HCT116 (cell line): ENCODE data around the gene SLC12A7. TPM values are rescaled to one million over a fixed set of nuclear protein-coding genes. Genes with fewer than 3 reads are reported as not detected.

Experiments used
- ATAC-seq: fragments of 200-7000 bp; cut with Tn5 transposase; 2 replicates; pipeline ENCODE4 v1.9.1; 2020; ENCODE audit warnings: mild to moderate bottlenecking, moderate library complexity
- BruUV-seq: library from RNA; stranded (reverse); fragments of 400-500 nt; replicated peaks from 2 replicates; lab custom pipeline; 2021; lab: Mats Ljungman, UMichigan
- CTCF ChIA-PET: fragments of 300-600 bp; sonication (Branson Sonifier 250); formaldehyde crosslinking; loops from one replicate; lab custom pipeline; 2021; ENCODE audit warnings: antibody characterized with exemption; lab: Charles Lee
- POLR2A ChIA-PET: fragments of 300-600, 350-600 bp; sonication (Branson Sonifier 250); formaldehyde crosslinking; loops from one replicate; lab custom pipeline; 2021; ENCODE audit warnings: antibody characterized with exemption; lab: Charles Lee
- RAD21 ChIA-PET, 2 experiments: fragments of 300-600 bp; sonication (Branson Sonifier 250); formaldehyde crosslinking; loops; one replicate each; lab custom pipeline; 2023; ENCODE audit warnings: low total read pairs in 2 of 2; ENCODE audit not compliant: uncharacterized antibody in 2 of 2, unreplicated experiment in 2 of 2, low non-redundant PET in 1 of 2; lab: Charles Lee
- DNase-seq: peaks from one replicate; pipeline ENCODE4 v3.0.0-alpha.2; 2010; ENCODE audit warnings: low read depth, low spot score
- H2AFZ ChIP-seq: fragments of 200-600 bp; shearing (Covaris generic), sonication (generic); 2 replicates; pipeline ENCODE4 v1.6.1; 2017; ENCODE audit warnings: low read depth, mixed run types, mixed read lengths, antibody characterized with exemption, low read length; ENCODE audit not compliant: poor library complexity, severe bottlenecking
- H3K27ac ChIP-seq: 2 replicates; pipeline ENCODE4 v1.5.1; 2012; ENCODE audit warnings: low read depth, low read length
- H3K27me3 ChIP-seq: fragments of 200-600 bp; sonication (generic); 2 replicates; pipeline ENCODE4 v1.6.1; 2016; ENCODE audit warnings: mixed run types, low read length, mixed read lengths; ENCODE audit not compliant: insufficient read depth
- H3K36me3 ChIP-seq, 2 experiments: fragments of 200-500 bp in 1 of 2; fragments of 200-600 bp in 1 of 2; sonication (Bioruptor generic) in 1 of 2; sonication (generic) in 1 of 2; 2 replicates each; pipeline versions ENCODE4 v1.5.1 to v1.6.1; 2014 to 2016; ENCODE audit warnings: low read length in 2 of 2, inconsistent platforms in 1 of 2, mixed read lengths in 1 of 2, mixed run types in 1 of 2; ENCODE audit not compliant: insufficient read depth in 2 of 2, control insufficient read depth in 1 of 2
- H3K4me1 ChIP-seq, 2 experiments: fragments of 200-600 bp in 1 of 2; sonication (generic) in 1 of 2; 2 replicates each; pipeline versions ENCODE4 v1.5.1 to v1.6.1; 2012 to 2017; ENCODE audit warnings: low read length in 2 of 2, inconsistent platforms in 1 of 2, mild to moderate bottlenecking in 1 of 2, mixed read lengths in 1 of 2, mixed run types in 1 of 2, moderate library complexity in 1 of 2; ENCODE audit not compliant: insufficient read depth in 2 of 2, control insufficient read depth in 1 of 2
- H3K4me2 ChIP-seq: fragments of 200-600 bp; sonication (generic); 2 replicates; pipeline ENCODE4 v1.6.1; 2017; ENCODE audit warnings: mixed run types, low read length, mixed read lengths
- H3K4me3 ChIP-seq, 2 experiments: fragments of 200-600 bp in 1 of 2; sonication (generic) in 1 of 2; replicated peaks in 1 of 2; 2 replicates each; pipeline ENCODE4 v1.5.1; 2011 to 2016; ENCODE audit warnings: low read length in 2 of 2, control low read depth in 1 of 2, low read depth in 1 of 2, mild to moderate bottlenecking in 1 of 2, mixed read lengths in 1 of 2, mixed run types in 1 of 2
- H3K79me2 ChIP-seq: fragments of 200-600 bp; sonication (generic); 2 replicates; pipeline ENCODE4 v1.6.1; 2017; ENCODE audit warnings: mild to moderate bottlenecking, mixed run types, low read length, moderate library complexity, mixed read lengths; ENCODE audit not compliant: insufficient read depth
- H3K9ac ChIP-seq: fragments of 200-600 bp; sonication (generic); 2 replicates; pipeline ENCODE4 v1.6.1; 2016; ENCODE audit warnings: low read length, mixed read lengths
- H3K9me2 ChIP-seq: fragments of 200-600 bp; sonication (generic), shearing (Covaris generic); 2 replicates; pipeline ENCODE4 v1.6.1; 2017; ENCODE audit warnings: mixed run types, mild to moderate bottlenecking, moderate library complexity; ENCODE audit not compliant: insufficient read depth
- H3K9me3 ChIP-seq, 2 experiments: fragments of 200-500 bp in 1 of 2; fragments of 200-600 bp in 1 of 2; sonication (Bioruptor generic) in 1 of 2; sonication (generic) in 1 of 2; 2 replicates each; pipeline ENCODE4 v1.6.1; 2014 to 2017; ENCODE audit warnings: low read length in 2 of 2, mixed read lengths in 2 of 2, inconsistent platforms in 1 of 2, low read depth in 1 of 2, mild to moderate bottlenecking in 1 of 2, mixed run types in 1 of 2, moderate library complexity in 1 of 2; ENCODE audit not compliant: control insufficient read depth in 1 of 2, insufficient read depth in 1 of 2
- H4K20me1 ChIP-seq: fragments of 200-600 bp; sonication (generic), shearing (Covaris generic); 2 replicates; pipeline ENCODE4 v1.6.1; 2017; ENCODE audit warnings: mixed run types, mild to moderate bottlenecking, moderate library complexity; ENCODE audit not compliant: insufficient read depth
- CBX3 ChIP-seq: IDR thresholded peaks from 2 replicates; pipeline ENCODE4 v1.6.1; 2012; ENCODE audit warnings: low read depth
- CEBPB ChIP-seq: IDR thresholded peaks from 2 replicates; pipeline ENCODE4 v1.6.1; 2012; ENCODE audit warnings: low read depth
- CTCF ChIP-seq, 3 experiments: fragments of 200-600 bp in 1 of 3; sonication (generic) in 1 of 3; IDR thresholded peaks in 2 of 3; conservative IDR thresholded peaks in 1 of 3; 2 replicates each; pipeline ENCODE4 v1.5.1; 2012 to 2017; ENCODE audit warnings: low read depth in 2 of 3, low read length in 2 of 3, antibody characterized with exemption in 1 of 3, borderline replicate concordance in 1 of 3, control low read depth in 1 of 3, mild to moderate bottlenecking in 1 of 3, mixed read lengths in 1 of 3, mixed run types in 1 of 3, moderate library complexity in 1 of 3; ENCODE audit not compliant: insufficient read depth in 1 of 3
- ELF1 ChIP-seq: IDR thresholded peaks from 2 replicates; pipeline ENCODE4 v1.6.1; 2012; ENCODE audit warnings: low read depth, borderline replicate concordance
- JUND ChIP-seq: IDR thresholded peaks from 2 replicates; pipeline ENCODE4 v1.6.1; 2012
- YY1 ChIP-seq: IDR thresholded peaks from 2 replicates; pipeline ENCODE4 v1.6.1; 2011; ENCODE audit warnings: low read length, low read depth, moderate library complexity, mild to moderate bottlenecking; ENCODE audit not compliant: insufficient replicate concordance; ENCODE audit errors: extremely low read depth
- intact Hi-C: fragments of 100-400 bp; cut with micrococcal nuclease; formaldehyde crosslinking; loops from 2 replicates; pipeline ENCODE4 v1.10.0; 2022
- total RNA-seq: library from RNA; stranded (reverse); gene quantifications from one replicate; pipeline ENCODE4 v1.2.1, GENCODE V29; 2021; ENCODE audit not compliant: unreplicated experiment

The SLC12A7 gene
- total RNA-seq, 1 experiment from 2014 or later, result 29.6 TPM

DNA sequence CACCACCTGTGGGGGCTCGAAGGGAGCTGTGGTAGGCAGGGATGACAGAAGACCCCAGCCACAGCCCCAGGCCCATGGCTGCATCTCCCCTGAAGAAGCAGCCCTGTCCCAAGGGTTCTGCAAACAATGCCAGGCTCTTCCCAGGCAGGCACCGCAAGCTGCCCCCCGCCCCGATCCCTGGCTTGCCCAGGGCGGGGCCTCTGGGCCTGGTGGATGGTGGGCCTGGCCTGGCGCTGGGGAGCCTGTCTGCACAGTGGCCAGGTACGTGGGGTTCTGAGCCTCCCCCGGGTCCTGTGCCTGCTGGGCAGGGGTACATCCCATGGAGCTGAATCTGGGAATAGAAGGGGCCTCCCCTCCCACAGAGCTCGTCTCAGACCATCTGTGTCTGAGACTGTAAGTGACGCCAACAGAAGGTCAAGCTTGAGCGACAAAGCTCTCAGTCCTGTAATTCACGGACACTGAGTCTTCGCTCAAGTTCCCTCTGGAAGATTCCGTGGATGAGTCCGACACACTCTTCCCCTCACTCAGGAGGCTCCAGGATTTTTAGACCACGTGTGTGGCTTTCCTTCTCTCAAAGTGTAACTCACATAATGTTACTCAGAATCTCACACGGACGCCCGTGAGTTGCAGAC is 4.4 kb upstream of the SLC12A7 start:
- ChIA-PET CTCF (interaction anchor here (1.3 kb wide), 1 partner anchor 193 kb away, joined by 4 read pairs; no protein-coding TSS in a partner anchor), POLR2A (no interaction called here)

More for the DNA sequence above, 4.4 kb upstream of the SLC12A7 start:
- Histone ChIP-seq H3K4me2 (no peak overlapping the region), H3K9me3 (no peaks in the 10 kb centered on the region), H3K4me1 (peaks cover 10 to 20% of the 10 kb centered on the region in 2 experiments), H4K20me1 (no peaks in the 10 kb centered on the region), H3K9me2 (no peaks in the 10 kb centered on the region), H3K79me2 (peaks cover 3% of the 10 kb centered on the region; the same call in 1 of the 2 replicates), H3K4me3 (no peak overlapping the region)
- DNase-seq (no peak), ATAC-seq (no peak)
- intact Hi-C loops, result no loop called here
- no peak for TF ChIP-seq JUND
- TF ChIP-seq CTCF (IDR thresholded peaks at IDR 0.05 in 2 of 3, conservative IDR thresholded peaks at IDR 0.05 in 1 of 3; ENCODE audit: borderline replicate concordance in 1 of 3, insufficient read depth in 1 of 3, low read depth in 2 of 3, low read length in 2 of 3), result no peak
- no peak for TF ChIP-seq YY1
- TF ChIP-seq CEBPB, result no peak
- TF ChIP-seq CBX3, result no peak
- TF ChIP-seq ELF1, result no peak
- TF ChIP-seq, all 23 proteins: peak for 0
- Histone ChIP-seq H3K36me3 (no peaks in the 10 kb centered on the region), H2AFZ (no peak overlapping the region), H3K27me3 (no peaks in the 10 kb centered on the region), H3K27ac (no peak overlapping the region), H3K9ac (no peak overlapping the region)
- no TSS peak for BruUV-seq
- RAD21 ChIA-PET, result no interaction called here
